ENCODE data around the gene TXNRD1. TPM values are rescaled to one million over a fixed set of nuclear protein-coding genes. Genes with fewer than 3 reads are reported as not detected.

Gene TXNRD1
- total and polyA plus RNA-seq, 9 donors, result 45.0 to 157 (median 77.4) TPM

GRCh38 chr12:104189915-104190555, 25.5 kb upstream of the TXNRD1 start:
- Histone ChIP-seq H3K4me1 (ENCODE audit: insufficient read depth) (peaks cover 2% of the 10 kb centered on the region), H3K36me3 (no peaks in the 10 kb centered on the region), H3K9me3 (no peaks in the 10 kb centered on the region), H3K27me3 (no peaks in the 10 kb centered on the region), H3K27ac (no peak overlapping the region), H3K4me3 (no peak overlapping the region)
- 82 to 92% (median 87%) methylated on average over 2 of the region's 2 CpGs for whole genome bisulfite sequencing, 3 donors
- TF ChIP-seq EP300 (IDR thresholded peaks at IDR 0.05) (no peak), POLR2A (IDR thresholded peaks at IDR 0.05) (no peak), CTCF (IDR thresholded peaks at IDR 0.05) (no peak)
- no peak for DNase-seq
- intact Hi-C loops (cut with DNase I), result no loop called here

GRCh38 chr12:104190641-104191176, 24.9 kb upstream of the TXNRD1 start:
- peaks cover 2% of the 10 kb centered on the region for H3K4me1 ChIP-seq (ENCODE audit: insufficient read depth)
- 92 to 96% (median 94%) methylated on average over 3 of the region's 3 CpGs for WGBS, 3 donors
- TF ChIP-seq CTCF (IDR thresholded peaks at IDR 0.05) (no peak), EP300 (IDR thresholded peaks at IDR 0.05) (no peak), POLR2A (IDR thresholded peaks at IDR 0.05) (no peak)
- no peak for DNase-seq
- no peak overlapping the region for H3K27ac ChIP-seq
- H3K36me3 ChIP-seq, result no peaks in the 10 kb centered on the region
- no peaks in the 10 kb centered on the region for H3K9me3 ChIP-seq
- intact Hi-C loops (cut with DNase I), result no loop called here
- H3K4me3 ChIP-seq, result no peak overlapping the region
- H3K27me3 ChIP-seq, result no peaks in the 10 kb centered on the region

GRCh38 chr12:104197264-104197663, 18.3 kb upstream of the TXNRD1 start:
- no peak overlapping the region for H3K27ac ChIP-seq
- no peak for DNase-seq
- 50 to 65% (median 53%) methylated on average over 2 of the region's 2 CpGs for whole genome bisulfite sequencing, 3 donors

GRCh38 chr12:104199964-104200363, 15.6 kb upstream of the TXNRD1 start:
- Histone ChIP-seq H3K4me3 (no peak overlapping the region), H3K4me1 (ENCODE audit: insufficient read depth) (no peaks in the 10 kb centered on the region), H3K36me3 (no peaks in the 10 kb centered on the region), H3K9me3 (no peaks in the 10 kb centered on the region), H3K27ac (no peak overlapping the region), H3K27me3 (no peaks in the 10 kb centered on the region)
- no peak for TF ChIP-seq CTCF (IDR thresholded peaks at IDR 0.05)
- TF ChIP-seq EP300 (IDR thresholded peaks at IDR 0.05), result no peak
- TF ChIP-seq POLR2A (IDR thresholded peaks at IDR 0.05), result no peak
- intact Hi-C loops (cut with DNase I), result loop anchor here in 3 of 4 donors (5.0 to 10.0 kb wide), 3 partner anchors 155 to 672 kb away; no protein-coding TSS in a partner anchor
- DNase-seq, result no peak
- WGBS, 3 donors, result 81 to 87% (median 86%) methylated on average over 2 of the region's 2 CpGs

More at GRCh38 chr12:104197264-104197663, 18.3 kb upstream of the TXNRD1 start:
- intact Hi-C loops (cut with DNase I), result no loop called here
- H3K9me3 ChIP-seq, result no peaks in the 10 kb centered on the region
- TF ChIP-seq CTCF (IDR thresholded peaks at IDR 0.05) (no peak), POLR2A (IDR thresholded peaks at IDR 0.05) (no peak), EP300 (IDR thresholded peaks at IDR 0.05) (no peak)
- H3K4me3 ChIP-seq, result no peak overlapping the region
- no peaks in the 10 kb centered on the region for H3K4me1 ChIP-seq (ENCODE audit: insufficient read depth)
- H3K36me3 ChIP-seq, result no peaks in the 10 kb centered on the region
- H3K27me3 ChIP-seq, result no peaks in the 10 kb centered on the region

Measured in ovary (tissue), 9 donors.